Kasumi-1 (cell line): ENCODE measurements around the gene FGD5.
"Not testable (repeated sequence)": the region's sequence is repeated elsewhere in the genome, so short reads cannot be mapped to it uniquely, and the experiment has no call there.

Experiments used
- DNase-seq, 2 experiments: peaks; one replicate each; lab custom pipeline; 2025; lab: John Stamatoyannopoulos, UW

Gene FGD5

GRCh38 chr3:14879211-14879874 is 60.6 kb downstream of the FGD5 start:
- no peak for DNase-seq

GRCh38 chr3:14880447-14881106 is 61.8 kb downstream of the FGD5 start:
- DNase-seq = no peak

- no peak for DNase-seq
These were observed 64.5 kb downstream of the FGD5 start for GRCh38 chr3:14883226-14883625.

GRCh38 chr3:14884665-14885064 is 65.9 kb downstream of the FGD5 start:
- no peak for DNase-seq

- no peak for DNase-seq
These were observed 66.5 kb downstream of the FGD5 start for GRCh38 chr3:14885307-14885706.

- no peak for DNase-seq
These were observed 67.3 kb downstream of the FGD5 start for GRCh38 chr3:14886101-14886500.

GRCh38 chr3:14889205-14889604 is 70.4 kb downstream of the FGD5 start:
- no peak for DNase-seq

GRCh38 chr3:14889943-14890342 is 71.2 kb downstream of the FGD5 start:
- DNase-seq = no peak

- no peak for DNase-seq
These were observed 71.7 kb downstream of the FGD5 start for GRCh38 chr3:14890476-14890875.

- DNase-seq = no peak
These were observed 72.7 kb downstream of the FGD5 start for GRCh38 chr3:14891135-14892132.

GRCh38 chr3:14892226-14892625 is 73.5 kb downstream of the FGD5 start:
- DNase-seq = no peak

- DNase-seq = no peak
These were observed 75.3 kb downstream of the FGD5 start for GRCh38 chr3:14894085-14894484.

- DNase-seq = no peak
These were observed 78.5 kb downstream of the FGD5 start for GRCh38 chr3:14897266-14897665.

- DNase-seq = no peak
These were observed 80.2 kb downstream of the FGD5 start for GRCh38 chr3:14898929-14899328.

- DNase-seq = no peak
These were observed 81.3 kb downstream of the FGD5 start for GRCh38 chr3:14899993-14900618.

- DNase-seq = no peak
These were observed 82.4 kb downstream of the FGD5 start for GRCh38 chr3:14900881-14901873.

- no peak for DNase-seq
These were observed 84.0 kb downstream of the FGD5 start for GRCh38 chr3:14902719-14903118.

GRCh38 chr3:14903501-14903900 is 84.7 kb downstream of the FGD5 start:
- DNase-seq = not testable (repeated sequence)

- no peak for DNase-seq
These were observed 86.4 kb downstream of the FGD5 start for GRCh38 chr3:14905055-14905657.

GRCh38 chr3:14906355-14906971 is 87.7 kb downstream of the FGD5 start:
- DNase-seq = no peak
